Inflammatory macrophage (primary cell): ENCODE data around the gene PPP1R12B.
"Not testable (repeated sequence)": the region's sequence is repeated elsewhere in the genome, so short reads cannot be mapped to it uniquely, and the experiment has no call there.

Source experiments
- DNase-seq, 2 donors: peaks; one replicate each; pipeline ENCODE4 v3.0.0-alpha.2; 2020 to 2022

The PPP1R12B gene

DNA sequence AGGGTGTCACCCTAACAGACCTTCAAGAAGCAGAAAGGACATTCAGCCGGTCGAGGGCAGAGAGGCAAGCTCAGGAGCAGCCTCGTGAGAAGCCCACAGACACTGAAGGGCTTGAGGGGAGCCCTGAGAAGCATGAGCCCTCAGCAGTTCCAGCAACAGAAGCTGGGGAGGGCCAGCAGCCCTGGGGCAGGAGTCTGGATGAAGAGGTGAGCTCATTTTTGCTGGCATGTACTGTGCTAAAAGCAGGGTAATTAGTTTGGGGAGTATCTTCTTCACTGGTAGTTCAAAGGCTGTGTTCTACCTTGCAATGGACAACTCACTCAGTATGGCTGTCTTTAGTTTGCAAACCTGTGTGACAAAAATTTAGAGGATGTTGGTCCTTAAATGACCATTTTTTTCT, 144.6 kb downstream of the PPP1R12B start:
- not testable (repeated sequence) for DNase-seq

DNA sequence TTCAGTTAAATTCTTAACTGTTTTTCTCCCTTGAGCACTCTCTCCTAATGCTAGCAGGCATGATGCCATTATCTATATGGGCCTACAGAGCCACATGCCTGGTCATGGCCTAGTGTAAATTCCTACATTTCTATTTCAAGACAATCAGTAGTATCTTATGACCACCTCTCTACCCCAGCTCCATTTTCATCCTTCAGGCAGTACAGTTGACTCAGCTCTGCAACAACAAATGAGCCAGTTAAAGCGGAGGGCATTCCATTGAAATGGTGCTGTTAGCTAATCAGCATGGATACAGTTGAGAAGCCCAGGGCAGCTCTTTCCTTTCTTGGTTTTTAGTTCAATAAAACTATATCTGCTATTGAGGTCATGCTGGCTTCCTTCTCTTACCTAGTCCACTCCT, 150.0 kb downstream of the PPP1R12B start:
- no peak for DNase-seq

DNA sequence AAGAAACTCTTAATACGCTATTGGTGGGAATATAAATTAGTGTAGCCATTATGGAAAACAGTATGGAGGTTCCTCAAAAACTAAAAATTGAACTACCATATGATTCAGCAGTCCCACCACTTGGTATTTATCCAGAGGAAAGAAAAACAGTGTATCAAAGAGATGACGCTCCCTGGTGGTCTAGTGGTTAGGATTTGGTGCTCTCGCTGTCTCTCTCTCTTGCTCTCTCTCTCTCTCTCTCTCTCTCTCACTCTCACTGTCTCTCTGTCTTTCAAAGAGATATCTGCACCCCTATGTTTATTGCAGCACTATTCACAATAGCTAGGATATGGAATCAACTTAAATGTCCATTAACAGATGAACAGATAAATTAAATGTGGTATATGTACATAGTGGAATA, 151.5 kb downstream of the PPP1R12B start:
- DNase-seq = not testable (repeated sequence)

DNA sequence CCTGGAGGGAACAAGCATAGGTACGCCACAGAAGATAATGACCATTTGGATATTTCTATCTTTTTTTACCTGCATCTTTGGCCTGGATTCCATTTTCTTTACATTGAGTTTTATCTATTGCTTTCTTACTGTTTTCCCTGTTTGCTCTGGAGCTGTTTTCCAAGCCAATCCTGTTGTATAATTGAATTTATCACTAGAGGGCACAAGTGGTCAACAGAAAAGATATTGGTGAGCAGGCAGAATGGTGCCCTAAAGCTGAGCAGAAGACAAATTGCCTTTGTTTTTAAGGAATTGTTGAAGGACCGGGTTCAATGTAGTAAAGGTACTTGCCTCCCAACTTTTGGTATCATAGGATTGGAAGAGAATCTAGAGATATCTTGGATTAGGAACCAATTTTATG, 152.8 kb downstream of the PPP1R12B start:
- DNase-seq = peak; percentile 39 to 54

- no peak for DNase-seq
Measured at GRCh38 chr1:202505356-202505755, 156.9 kb downstream of the PPP1R12B start.

GRCh38 chr1:202505880-202506575, 157.5 kb downstream of the PPP1R12B start:
- not testable (repeated sequence) for DNase-seq

DNA sequence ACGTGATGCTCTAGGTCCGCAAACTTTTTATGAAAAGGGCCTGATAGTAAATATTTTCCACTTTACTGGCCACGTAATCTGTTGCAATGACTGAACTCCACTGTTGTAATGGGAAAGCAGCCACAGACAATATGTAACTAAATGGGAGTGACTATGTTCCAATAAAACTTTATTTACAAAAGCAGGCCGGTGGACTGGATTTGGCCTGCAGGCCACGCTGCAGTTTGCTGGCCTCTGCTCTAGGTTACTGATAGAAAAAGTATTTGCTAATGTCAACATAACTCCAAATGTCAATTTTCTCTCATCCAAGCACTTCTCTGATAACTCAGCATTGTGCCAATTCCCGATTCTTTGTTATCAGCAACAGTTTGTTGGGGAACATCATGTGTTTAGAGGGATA, 160.4 kb downstream of the PPP1R12B start:
- DNase-seq = not testable (repeated sequence)

GRCh38 chr1:202513875-202514274, 165.4 kb downstream of the PPP1R12B start:
- peak in 1 of 2 donors; percentile 22 for DNase-seq

DNA sequence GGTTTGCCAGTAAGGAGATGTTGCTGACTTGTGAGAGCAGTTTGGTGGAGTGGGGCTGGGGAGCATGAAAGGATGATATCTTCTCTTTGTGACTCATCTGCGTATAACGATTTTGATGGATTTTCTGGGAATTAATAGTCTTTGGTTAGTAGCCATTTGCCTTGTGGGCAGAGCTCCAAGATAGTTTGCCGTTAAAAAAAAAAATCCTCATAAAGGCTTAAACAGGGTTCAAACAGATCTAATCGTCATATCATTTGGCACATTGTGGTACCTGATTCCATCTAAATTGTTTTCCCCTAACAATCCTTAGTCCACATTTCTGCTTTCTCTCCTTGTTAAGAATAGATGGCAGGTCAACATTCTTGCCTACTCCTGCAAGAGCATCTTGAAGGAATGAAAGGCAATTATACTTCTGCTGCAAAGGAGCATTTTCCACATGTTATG, 168.0 kb downstream of the PPP1R12B start:
- DNase-seq = no peak

GRCh38 chr1:202517146-202517545, 168.6 kb downstream of the PPP1R12B start:
- not testable (repeated sequence) for DNase-seq

DNA sequence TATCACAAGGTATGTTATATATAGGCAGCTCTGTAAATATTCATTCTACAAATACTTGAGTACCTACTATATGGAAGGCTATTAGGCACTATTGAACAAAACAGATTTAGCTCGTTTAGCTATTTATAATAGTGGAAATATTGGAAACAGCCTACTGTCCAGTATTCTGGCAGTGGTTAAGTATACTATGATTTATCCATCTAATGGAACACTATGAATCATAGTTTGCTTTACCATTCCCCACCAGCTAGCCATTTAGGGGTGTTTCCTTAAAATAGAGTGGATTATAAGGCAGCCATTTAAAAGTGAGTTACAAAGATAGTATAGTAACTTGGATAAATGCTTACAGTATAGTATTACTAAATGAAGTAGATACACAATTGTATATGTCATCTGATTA, 169.7 kb downstream of the PPP1R12B start:
- DNase-seq = not testable (repeated sequence)

- not testable (repeated sequence) for DNase-seq
Measured at GRCh38 chr1:202518905-202519304, 170.4 kb downstream of the PPP1R12B start.

DNA sequence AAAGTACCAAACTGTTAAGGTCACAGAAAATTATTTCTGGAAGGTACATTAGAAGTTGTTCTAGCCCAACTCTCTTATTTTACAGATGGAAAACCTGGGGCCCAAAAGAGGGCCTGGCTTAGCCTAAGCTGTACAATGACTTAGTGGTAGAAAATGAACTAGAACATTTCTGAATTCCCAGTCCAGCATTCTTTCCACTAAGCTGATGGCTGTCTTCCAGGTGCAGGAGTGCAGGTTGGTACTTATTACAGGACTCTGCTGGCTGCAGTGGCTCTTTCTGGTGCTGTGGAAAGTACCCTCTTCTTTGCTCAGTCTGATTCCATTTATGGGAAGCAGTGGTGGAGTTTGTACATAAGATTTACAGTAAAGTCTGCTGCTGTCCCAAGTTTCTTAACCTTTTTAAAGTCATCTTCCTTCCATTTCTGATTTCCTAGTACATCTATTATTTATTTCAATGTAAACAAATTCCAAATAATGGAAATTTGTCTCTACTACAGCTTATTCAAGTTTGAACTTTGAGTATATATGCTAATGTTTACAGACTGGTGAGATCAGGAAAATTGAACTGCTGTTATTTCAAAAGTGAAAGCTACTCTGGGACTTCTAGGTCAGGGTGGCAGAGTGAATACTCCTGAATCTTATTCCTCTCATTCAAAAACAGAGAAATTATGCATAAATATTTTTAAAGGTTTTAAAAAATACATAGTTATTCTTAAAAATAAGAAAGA, 171.8 kb downstream of the PPP1R12B start:
- DNase-seq = not testable (repeated sequence)

GRCh38 chr1:202520857-202521216, 172.3 kb downstream of the PPP1R12B start:
- DNase-seq = not testable (repeated sequence)

- not testable (repeated sequence) for DNase-seq
Measured at GRCh38 chr1:202521484-202521883, 173.0 kb downstream of the PPP1R12B start.

- DNase-seq = no peak
Measured at GRCh38 chr1:202521886-202522285, 173.4 kb downstream of the PPP1R12B start.

DNA sequence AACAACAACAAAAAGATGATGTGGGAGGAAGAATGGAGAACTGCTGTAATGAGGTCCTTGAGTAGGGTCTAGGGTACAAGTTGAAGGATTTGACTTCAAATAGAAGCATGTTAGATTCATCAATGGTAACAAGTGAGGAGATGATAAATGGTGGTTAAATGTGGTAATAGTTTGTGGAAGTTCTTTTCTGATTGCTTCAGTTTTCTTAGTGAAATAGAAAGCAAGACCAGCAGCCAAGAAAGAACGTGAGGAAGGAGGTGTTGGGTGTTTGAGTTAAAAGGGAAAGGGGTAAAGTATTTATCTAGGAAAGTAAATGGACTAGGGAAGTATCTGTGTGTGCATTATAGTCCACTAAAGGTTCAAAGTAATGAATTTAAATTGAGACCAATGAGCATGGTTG, 177.6 kb downstream of the PPP1R12B start:
- peak; percentile 8 to 33 for DNase-seq

GRCh38 chr1:202528096-202528722, 179.7 kb downstream of the PPP1R12B start:
- not testable (repeated sequence) for DNase-seq

- DNase-seq = peak; percentile 34 to 46
Measured at GRCh38 chr1:202530686-202531085, 182.2 kb downstream of the PPP1R12B start.

GRCh38 chr1:202531472-202531811, 182.9 kb downstream of the PPP1R12B start:
- DNase-seq = no peak

DNA sequence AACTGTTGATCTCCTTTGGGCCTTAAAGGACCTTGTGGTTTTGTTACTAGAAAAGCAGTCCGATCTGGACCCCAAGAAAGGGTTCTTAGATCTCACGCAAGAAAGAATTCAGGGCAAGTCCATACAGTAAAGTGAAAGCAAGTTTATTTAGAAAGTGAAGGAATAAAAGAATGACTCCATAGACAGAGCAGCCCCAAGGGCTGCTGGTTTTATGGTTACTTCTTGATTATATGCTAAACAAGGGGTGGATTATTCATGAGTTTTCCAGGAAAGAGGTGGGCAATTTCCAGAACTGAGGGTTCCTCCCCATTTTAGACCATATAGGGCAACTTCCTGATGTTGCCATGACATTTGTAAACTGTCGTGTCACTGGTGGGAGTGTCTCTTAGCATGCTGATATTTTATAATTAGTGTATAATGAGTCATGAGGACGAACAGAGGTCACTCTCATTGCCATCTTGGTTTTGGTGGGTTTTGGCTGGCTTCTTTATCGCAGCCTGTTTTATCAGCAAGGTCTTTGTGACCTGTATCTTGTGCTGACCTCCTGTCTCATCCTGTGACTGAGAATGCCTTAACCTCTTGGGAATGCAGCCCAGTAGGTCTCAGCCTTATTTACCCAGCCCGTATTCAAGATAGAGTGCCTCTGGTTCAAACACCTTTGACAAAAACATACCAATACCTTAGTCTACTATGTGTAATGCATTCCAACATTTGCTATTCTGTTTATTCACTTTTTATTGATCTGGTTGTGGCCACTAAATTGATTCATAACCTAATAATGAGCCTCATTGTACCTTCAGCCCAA, 183.5 kb downstream of the PPP1R12B start:
- peak; percentile 17 to 19 for DNase-seq

DNA sequence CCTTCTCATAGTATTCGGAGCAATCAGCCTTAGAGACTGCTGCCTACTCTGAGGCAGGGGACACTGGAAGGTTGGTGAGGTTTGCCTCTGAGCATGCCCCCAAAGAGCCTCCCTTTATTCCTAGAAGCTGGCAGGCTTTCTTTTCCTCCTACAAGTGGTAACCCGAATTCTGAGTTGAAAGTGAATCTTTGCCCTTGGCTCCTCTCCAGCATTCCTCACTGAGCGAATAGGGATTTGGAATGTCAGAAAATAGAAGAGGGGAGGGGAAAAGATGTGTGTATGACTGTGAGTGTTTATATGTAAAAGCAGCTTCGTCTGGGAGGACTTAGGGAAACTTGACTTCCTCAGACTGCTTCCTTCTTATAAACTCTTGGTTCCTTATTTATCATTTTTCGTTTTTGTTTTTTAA, 190.7 kb downstream of the PPP1R12B start:
- DNase-seq = peak; percentile 37

GRCh38 chr1:202539583-202539982, 191.1 kb downstream of the PPP1R12B start:
- not testable (repeated sequence) for DNase-seq
